Stimulated activated naive CD8-positive, alpha-beta T cell treated with anti-CD3 and anti-CD28 coated beads, Interleukin-15, Interleukin-2, amounts not matched to agents 100 ng/mL and 50 ng/mL, for 24 hours (primary cell): ENCODE data around the gene EHHADH.
"Not testable (repeated sequence)": the region's sequence is repeated elsewhere in the genome, so short reads cannot be mapped to it uniquely, and the experiment has no call there.

Experiments used
- H3K27ac Mint-ChIP-seq: one replicate; pipeline ENCODE4 v1.8.0; 2021; ENCODE audit warnings: mild to moderate bottlenecking, mixed read lengths
- H3K27me3 Mint-ChIP-seq: one replicate; pipeline ENCODE4 v1.8.0; 2021; ENCODE audit warnings: mixed read lengths
- H3K36me3 Mint-ChIP-seq: one replicate; pipeline ENCODE4 v1.8.0; 2021; ENCODE audit warnings: low read depth, mixed read lengths
- H3K4me1 Mint-ChIP-seq: one replicate; pipeline ENCODE4 v1.8.0; 2021; ENCODE audit warnings: low read depth, mixed read lengths
- H3K4me3 Mint-ChIP-seq: one replicate; pipeline ENCODE4 v1.8.0; 2021; ENCODE audit warnings: mild to moderate bottlenecking, mixed read lengths
- H3K9me3 Mint-ChIP-seq: one replicate; pipeline ENCODE4 v1.8.0; 2021; ENCODE audit warnings: mixed read lengths

EHHADH gene

GRCh38 chr3:185253645-185254410 lies at the start of gene EHHADH:
Gene EHHADH, minus strand, starts transcription at chr3:185254049. Its CDS starts 27 bp downstream, at chr3:185254022.
- Mint-ChIP-seq H3K36me3 (peaks cover 4% of the 10 kb centered on the region), H3K9me3 (peaks cover 11% of the 10 kb centered on the region), H3K4me1 (no peaks in the 10 kb centered on the region), H3K4me3 (peak within 1 kb of the TSS; percentile 78), H3K27ac (no peak within 1 kb of the TSS), H3K27me3 (peaks cover 7% of the 10 kb centered on the region)

- not testable (repeated sequence) for H3K9me3 Mint-ChIP-seq, H3K27me3 Mint-ChIP-seq, H3K36me3 Mint-ChIP-seq, H3K27ac Mint-ChIP-seq, H3K4me3 Mint-ChIP-seq, H3K4me1 Mint-ChIP-seq
Measured at GRCh38 chr3:185299918-185300426, 46.1 kb upstream of the EHHADH start.

- Mint-ChIP-seq H3K4me1 (peaks cover 7% of the 10 kb centered on the region), H3K36me3 (no peaks in the 10 kb centered on the region), H3K9me3 (no peaks in the 10 kb centered on the region), H3K27me3 (no peaks in the 10 kb centered on the region), H3K4me3 (no peak overlapping the region), H3K27ac (no peak overlapping the region)
Measured at GRCh38 chr3:185297867-185298266, 44.0 kb upstream of the EHHADH start.

- Mint-ChIP-seq H3K27ac (no peak overlapping the region), H3K9me3 (no peaks in the 10 kb centered on the region), H3K4me1 (no peaks in the 10 kb centered on the region), H3K4me3 (no peak overlapping the region), H3K36me3 (peaks cover 19% of the 10 kb centered on the region), H3K27me3 (no peaks in the 10 kb centered on the region)
Measured at GRCh38 chr3:185292238-185292637, 38.4 kb upstream of the EHHADH start.

GRCh38 chr3:185290266-185290665 lies 36.4 kb upstream of the EHHADH start:
- Mint-ChIP-seq H3K27ac (no peak overlapping the region), H3K9me3 (no peaks in the 10 kb centered on the region), H3K27me3 (no peaks in the 10 kb centered on the region), H3K36me3 (peaks cover 19% of the 10 kb centered on the region), H3K4me3 (no peak overlapping the region), H3K4me1 (no peaks in the 10 kb centered on the region)

- peak overlapping the region; percentile 92 for H3K4me3 Mint-ChIP-seq
- no peaks in the 10 kb centered on the region for H3K36me3 Mint-ChIP-seq
- peaks cover 12% of the 10 kb centered on the region for H3K27me3 Mint-ChIP-seq
- no peaks in the 10 kb centered on the region for H3K9me3 Mint-ChIP-seq
- peaks cover 24% of the 10 kb centered on the region for H3K4me1 Mint-ChIP-seq
- H3K27ac Mint-ChIP-seq = peak overlapping the region; percentile 94
Measured at GRCh38 chr3:185283374-185283935, 29.6 kb upstream of the EHHADH start.

- peak overlapping the region; percentile 92 for H3K4me3 Mint-ChIP-seq
- H3K36me3 Mint-ChIP-seq = no peaks in the 10 kb centered on the region
- peaks cover 14% of the 10 kb centered on the region for H3K27me3 Mint-ChIP-seq
- no peaks in the 10 kb centered on the region for H3K9me3 Mint-ChIP-seq
- peak overlapping the region; percentile 94 for H3K27ac Mint-ChIP-seq
- peaks cover 24% of the 10 kb centered on the region for H3K4me1 Mint-ChIP-seq
Measured at GRCh38 chr3:185282696-185283373, 29.0 kb upstream of the EHHADH start.

GRCh38 chr3:185280572-185281365 lies 26.9 kb upstream of the EHHADH start:
- H3K27ac Mint-ChIP-seq = no peak overlapping the region
- H3K4me1 Mint-ChIP-seq = peaks cover 24% of the 10 kb centered on the region

GRCh38 chr3:185279587-185280138 lies 25.8 kb upstream of the EHHADH start:
- H3K9me3 Mint-ChIP-seq = no peaks in the 10 kb centered on the region
- no peak overlapping the region for H3K27ac Mint-ChIP-seq
- H3K4me3 Mint-ChIP-seq = no peak overlapping the region
- H3K36me3 Mint-ChIP-seq = no peaks in the 10 kb centered on the region
- peaks cover 24% of the 10 kb centered on the region for H3K4me1 Mint-ChIP-seq
- peaks cover 32% of the 10 kb centered on the region for H3K27me3 Mint-ChIP-seq

More at GRCh38 chr3:185280572-185281365, 26.9 kb upstream of the EHHADH start:
- Mint-ChIP-seq H3K4me3 (no peak overlapping the region), H3K27me3 (peaks cover 29% of the 10 kb centered on the region), H3K9me3 (no peaks in the 10 kb centered on the region), H3K36me3 (no peaks in the 10 kb centered on the region)

GRCh38 chr3:185276415-185276814 lies 22.6 kb upstream of the EHHADH start:
- Mint-ChIP-seq H3K9me3 (no peaks in the 10 kb centered on the region), H3K27ac (no peak overlapping the region), H3K27me3 (peaks cover 50% of the 10 kb centered on the region), H3K4me1 (peaks cover 2% of the 10 kb centered on the region), H3K36me3 (no peaks in the 10 kb centered on the region), H3K4me3 (no peak overlapping the region)

- Mint-ChIP-seq H3K27me3 (peaks cover 48% of the 10 kb centered on the region), H3K27ac (no peak overlapping the region), H3K36me3 (no peaks in the 10 kb centered on the region), H3K9me3 (no peaks in the 10 kb centered on the region), H3K4me3 (no peak overlapping the region), H3K4me1 (no peaks in the 10 kb centered on the region)
Measured at GRCh38 chr3:185272033-185272432, 18.2 kb upstream of the EHHADH start.

- peaks cover 40% of the 10 kb centered on the region for H3K27me3 Mint-ChIP-seq
- H3K4me3 Mint-ChIP-seq = no peak overlapping the region
- H3K4me1 Mint-ChIP-seq = no peaks in the 10 kb centered on the region
- H3K27ac Mint-ChIP-seq = no peak overlapping the region
- no peaks in the 10 kb centered on the region for H3K36me3 Mint-ChIP-seq
- H3K9me3 Mint-ChIP-seq = no peaks in the 10 kb centered on the region
Measured at GRCh38 chr3:185270956-185271332, 17.1 kb upstream of the EHHADH start.

- peaks cover 40% of the 10 kb centered on the region for H3K27me3 Mint-ChIP-seq
- H3K27ac Mint-ChIP-seq = no peak overlapping the region
- H3K9me3 Mint-ChIP-seq = no peaks in the 10 kb centered on the region
- H3K36me3 Mint-ChIP-seq = no peaks in the 10 kb centered on the region
- no peaks in the 10 kb centered on the region for H3K4me1 Mint-ChIP-seq
- H3K4me3 Mint-ChIP-seq = no peak overlapping the region
Measured at GRCh38 chr3:185270262-185270955, 16.6 kb upstream of the EHHADH start.
